Measurements from ENCODE around the gene AOPEP.

The AOPEP gene

GRCh38 chr9:94850540-94851434 is 124.3 kb downstream of the AOPEP start:
- DNase-seq (ENCODE audit: low read depth in 3 of 3), result no peak

DNA sequence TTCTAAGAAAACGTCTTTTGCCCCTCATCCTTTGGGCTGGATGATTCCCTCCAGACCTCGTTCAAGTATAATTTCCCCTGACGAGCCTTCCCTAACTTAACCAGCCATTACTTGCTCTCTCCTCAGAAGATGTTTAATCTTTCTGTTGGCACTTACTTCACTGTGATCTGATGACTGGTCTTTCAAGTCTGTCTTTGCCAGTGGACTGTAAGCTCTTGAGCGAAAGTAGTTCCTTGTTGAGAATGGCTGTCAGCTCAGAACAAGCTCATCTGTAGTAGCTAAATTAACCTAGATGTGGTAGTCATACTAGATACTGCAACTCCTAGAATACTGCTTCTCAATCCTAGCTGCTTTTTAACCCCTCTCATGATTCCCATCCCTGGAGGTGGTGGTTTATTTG is 125.0 kb downstream of the AOPEP start:
- DNase-seq (ENCODE audit: low read depth in 3 of 3), result no peak

DNA sequence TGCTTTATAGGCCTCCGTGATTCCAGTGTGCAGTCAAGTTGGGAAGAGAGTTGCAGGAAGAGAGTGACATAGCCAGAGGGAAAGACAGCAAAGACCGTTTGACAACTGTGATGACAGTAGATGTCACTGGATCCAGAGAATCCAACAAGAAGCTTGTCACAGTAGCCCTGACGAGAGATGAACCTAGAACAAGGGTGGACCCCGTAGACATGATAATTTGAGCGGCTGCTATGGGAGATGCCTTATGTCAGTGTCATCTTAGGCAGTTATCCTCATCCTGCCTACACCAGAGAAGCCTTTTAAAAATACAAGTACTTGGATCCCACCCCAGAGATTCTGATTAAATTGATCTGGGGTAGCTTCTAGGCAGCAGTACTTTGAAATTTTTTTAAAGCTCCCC is 125.4 kb downstream of the AOPEP start:
- DNase-seq (ENCODE audit: low read depth in 3 of 3), result no peak

- DNase-seq (ENCODE audit: low read depth in 3 of 3), result no peak
These were observed 125.9 kb downstream of the AOPEP start for GRCh38 chr9:94852373-94852772.

GRCh38 chr9:94853887-94854286 is 127.4 kb downstream of the AOPEP start:
- DNase-seq (ENCODE audit: low read depth in 3 of 3), result no peak

GRCh38 chr9:94855903-94856302 is 129.4 kb downstream of the AOPEP start:
- DNase-seq (ENCODE audit: low read depth in 3 of 3), result no peak

DNA sequence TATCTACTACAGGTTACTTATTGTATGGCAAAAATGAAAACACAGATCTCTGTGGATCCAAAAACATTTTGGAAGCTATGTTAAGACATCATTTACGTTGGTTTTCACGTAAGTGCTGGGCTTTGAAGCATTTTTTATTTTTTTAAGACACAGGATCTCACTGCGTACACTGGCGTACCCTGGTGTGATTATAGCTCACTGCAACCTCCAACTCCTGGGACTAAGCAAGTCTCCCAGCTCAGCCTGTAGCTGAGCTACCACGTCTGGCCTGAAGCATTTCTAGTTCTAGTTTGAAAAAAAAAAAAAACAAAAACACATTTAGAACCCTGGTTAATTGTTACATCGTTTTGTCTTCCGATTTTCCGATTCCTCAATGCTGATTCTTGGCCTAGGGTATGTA is 131.3 kb downstream of the AOPEP start:
- DNase-seq (ENCODE audit: low read depth in 3 of 3), result no peak

- no peak for DNase-seq (ENCODE audit: low read depth in 3 of 3)
These were observed 132.7 kb downstream of the AOPEP start for GRCh38 chr9:94859226-94859625.

- DNase-seq (ENCODE audit: low read depth in 3 of 3), result no peak
These were observed 133.4 kb downstream of the AOPEP start for GRCh38 chr9:94859891-94860290.

- DNase-seq (ENCODE audit: low read depth in 3 of 3), result peak; percentile 28 to 50 (median 31)
These were observed 134.4 kb downstream of the AOPEP start for GRCh38 chr9:94860678-94861588.

DNA sequence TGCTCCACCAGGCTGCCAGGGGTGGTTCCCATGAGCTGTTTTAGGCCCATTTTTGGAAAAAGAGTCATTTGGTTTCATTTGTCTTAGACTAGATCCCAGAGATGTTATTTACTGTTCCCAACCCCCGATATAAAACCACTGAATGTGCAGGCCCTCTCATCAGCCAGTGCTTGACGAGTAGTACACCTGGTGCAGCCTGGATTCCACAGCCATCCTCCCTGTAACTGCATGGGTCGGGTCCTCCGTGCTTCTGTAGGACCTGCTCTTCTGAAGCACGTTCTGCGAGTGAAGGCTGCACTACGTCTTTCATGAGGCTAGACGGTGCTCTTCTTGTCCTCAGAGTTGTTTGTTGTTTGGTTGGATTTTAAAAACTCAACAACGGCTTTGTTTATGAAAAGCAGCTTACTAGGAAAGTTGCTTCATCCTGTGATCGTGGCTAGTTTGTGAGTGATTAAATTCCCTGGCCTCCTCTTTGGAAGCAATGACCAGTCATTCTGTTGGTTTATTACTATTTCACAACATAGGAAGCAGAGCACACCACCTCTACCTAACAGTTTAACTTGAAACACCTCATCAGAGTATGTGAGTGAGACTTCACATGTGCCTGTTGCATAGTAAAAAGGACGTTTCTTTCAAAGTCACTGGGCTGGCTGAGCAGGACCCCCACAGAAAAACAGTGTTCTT is 135.2 kb downstream of the AOPEP start:
- no peak for DNase-seq (ENCODE audit: low read depth in 3 of 3)

- no peak for DNase-seq (ENCODE audit: low read depth in 3 of 3)
These were observed 137.7 kb downstream of the AOPEP start for GRCh38 chr9:94864196-94864595.

GRCh38 chr9:94864862-94865509 is 138.5 kb downstream of the AOPEP start:
- no peak for DNase-seq (ENCODE audit: low read depth in 3 of 3)

DNA sequence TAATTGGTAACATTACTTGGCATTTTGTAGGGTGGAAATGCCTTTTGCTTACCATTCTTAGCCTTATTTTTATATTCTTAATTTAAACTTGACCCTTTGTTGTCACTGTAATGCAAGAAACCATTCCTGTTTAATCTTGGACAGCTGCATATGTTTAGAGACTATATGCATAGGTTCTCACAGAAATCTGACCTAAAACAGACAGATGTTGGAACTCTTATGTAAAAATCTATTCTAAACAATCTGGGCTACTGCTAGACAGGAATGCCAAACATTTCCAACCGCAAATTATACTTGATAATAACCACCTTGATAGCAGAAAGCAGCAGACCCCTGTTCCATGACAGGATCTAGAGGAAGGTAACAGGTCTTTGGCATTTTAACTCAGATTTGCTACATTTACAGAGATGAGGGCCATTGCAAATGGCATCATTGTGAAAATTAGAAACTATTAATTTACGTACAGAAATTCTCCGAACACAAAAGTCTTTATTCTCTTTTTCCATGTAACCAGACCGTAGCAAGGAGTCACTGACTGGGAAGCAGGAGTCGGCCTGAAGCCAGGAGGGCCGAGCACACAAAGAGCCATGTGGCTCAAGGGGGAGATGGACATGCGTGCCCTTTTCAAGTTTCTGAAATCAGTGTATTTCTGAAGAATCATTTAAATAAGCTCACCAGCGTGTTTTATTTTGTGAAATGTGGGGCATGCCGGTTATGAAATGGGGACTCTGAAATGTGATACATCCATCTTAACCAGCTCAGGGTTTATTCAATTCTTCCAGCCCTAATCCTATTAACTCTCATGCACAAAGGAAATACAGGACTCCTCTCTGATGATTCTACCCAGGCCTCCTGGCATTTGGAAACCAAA is 139.3 kb downstream of the AOPEP start:
- DNase-seq (ENCODE audit: low read depth in 3 of 3), result no peak

GRCh38 chr9:94866770-94867169 is 140.3 kb downstream of the AOPEP start:
- DNase-seq (ENCODE audit: low read depth in 3 of 3), result no peak

DNA sequence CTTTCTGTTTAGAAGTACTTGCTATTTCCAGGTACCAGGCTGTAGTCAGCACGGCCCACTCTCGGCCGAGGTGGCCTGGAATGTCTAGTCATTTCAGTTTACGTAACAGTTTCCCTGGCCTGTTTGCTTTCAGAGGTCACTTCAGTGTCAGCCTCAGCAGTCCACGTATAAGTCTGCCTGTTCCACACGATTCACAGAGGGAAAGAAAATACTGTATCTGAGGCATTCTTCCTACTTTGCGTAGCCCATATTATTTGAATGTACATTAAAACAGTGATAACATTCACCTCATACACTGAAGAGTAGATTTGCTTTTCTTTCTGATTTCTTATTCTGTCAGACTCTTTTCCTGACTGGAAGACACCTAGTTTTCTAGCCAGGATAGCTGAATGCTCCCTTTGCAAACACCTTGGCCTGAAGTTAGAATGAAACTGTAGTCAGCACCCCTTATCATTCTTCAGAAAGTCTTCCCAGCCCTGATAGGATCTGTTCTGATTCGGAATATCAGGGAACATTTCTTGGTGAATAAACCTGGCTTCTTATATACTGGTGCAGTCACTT is 140.9 kb downstream of the AOPEP start:
- DNase-seq (ENCODE audit: low read depth in 3 of 3), result no peak

GRCh38 chr9:94867842-94868312 is 141.4 kb downstream of the AOPEP start:
- DNase-seq (ENCODE audit: low read depth in 3 of 3), result no peak

- no peak for DNase-seq (ENCODE audit: low read depth in 3 of 3)
These were observed 142.0 kb downstream of the AOPEP start for GRCh38 chr9:94868464-94868863.

GRCh38 chr9:94869415-94869843 is 142.9 kb downstream of the AOPEP start:
- DNase-seq (ENCODE audit: low read depth in 3 of 3), result peak in 1 of 3 experiments; percentile 10

GRCh38 chr9:94870465-94870792 is 143.9 kb downstream of the AOPEP start:
- DNase-seq (ENCODE audit: low read depth in 3 of 3), result no peak

Data from stimulated activated CD4-positive, alpha-beta T cell treated with anti-CD3 and anti-CD28 coated beads, TNF-alpha, amount 100 ng/mL, for 24 hours (primary cell).